Adipose tissue (tissue), 3 donors: ENCODE data around the gene DHRS9. TPM values are rescaled to one million over a fixed set of nuclear protein-coding genes. Genes with fewer than 3 reads are reported as not detected.
"Not testable (repeated sequence)": the region's sequence is repeated elsewhere in the genome, so short reads cannot be mapped to it uniquely, and the experiment has no call there.

Experiments
- H3K27ac ChIP-seq: one replicate; pipeline ENCODE4 v1.5.1; 2013; ENCODE audit warnings: low read depth, low read length
- WGBS, 3 donors: extraction: QIAGEN DNeasy Blood & Tissue Kit; methylation state at CpG; one replicate each; pipeline ENCODE4 v1.1.7; 2013; 5-methylcytosine and 5-hydroxymethylcytosine counted together
- polyA plus RNA-seq, 3 donors: library from polyadenylated mRNA; stranded (reverse); fragments of 200-250 nt; gene quantifications; one replicate each; pipeline ENCODE4 v1.2.3, GENCODE V29; 2013
- donor health status: healthy with polysubstance abuse.
- donor health status: Bipolar disorder and iron deficiency.
- donor health status: healthy.

Gene DHRS9
- polyA plus RNA-seq, 3 donors, result 0.16 to 4.0 (median 2.3) TPM

DNA sequence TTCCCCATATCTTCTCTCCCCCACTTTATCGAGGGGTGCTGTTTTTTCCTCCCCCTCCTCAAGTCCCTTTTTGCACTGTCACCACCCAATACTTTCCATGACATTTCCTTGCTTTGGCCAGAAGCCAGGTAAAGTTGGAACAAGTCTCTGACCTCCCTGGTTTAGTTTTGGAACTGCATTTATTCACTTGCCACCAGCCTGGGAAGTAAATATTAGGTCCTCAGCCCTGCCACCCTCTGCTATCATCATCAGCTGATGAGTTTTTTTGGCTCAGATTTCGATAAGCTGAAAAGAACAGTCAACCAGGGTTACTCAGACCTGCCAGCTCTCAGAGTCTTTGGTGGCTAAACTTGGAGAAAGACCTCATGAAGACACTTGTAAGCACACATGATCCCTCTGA, 47.0 kb downstream of the DHRS9 start:
- 34 to 43% (median 40%) methylated on average over 2 of the region's 2 CpGs for WGBS, 3 donors
- H3K27ac ChIP-seq, result no peak overlapping the region

DNA sequence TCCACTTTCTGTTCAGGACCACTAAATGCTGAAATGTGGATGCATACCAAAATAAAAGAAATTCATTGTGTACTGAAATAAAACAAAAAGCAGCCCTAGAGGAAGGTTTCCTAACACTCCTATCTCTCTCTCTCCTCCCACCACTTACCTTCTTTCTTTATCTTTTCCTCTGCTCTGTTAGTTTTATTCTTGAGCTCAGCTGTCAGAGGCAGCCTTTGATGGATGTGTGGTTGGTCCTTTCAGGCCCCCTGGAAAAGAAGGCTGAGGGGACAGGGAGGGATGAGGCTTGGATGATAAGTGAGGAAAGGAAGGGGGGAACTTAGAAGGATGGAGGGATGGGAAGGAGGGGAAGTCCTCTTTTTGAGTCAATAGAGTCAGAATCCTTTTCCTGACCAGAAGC, 47.6 kb downstream of the DHRS9 start:
- H3K27ac ChIP-seq, result no peak overlapping the region

DNA sequence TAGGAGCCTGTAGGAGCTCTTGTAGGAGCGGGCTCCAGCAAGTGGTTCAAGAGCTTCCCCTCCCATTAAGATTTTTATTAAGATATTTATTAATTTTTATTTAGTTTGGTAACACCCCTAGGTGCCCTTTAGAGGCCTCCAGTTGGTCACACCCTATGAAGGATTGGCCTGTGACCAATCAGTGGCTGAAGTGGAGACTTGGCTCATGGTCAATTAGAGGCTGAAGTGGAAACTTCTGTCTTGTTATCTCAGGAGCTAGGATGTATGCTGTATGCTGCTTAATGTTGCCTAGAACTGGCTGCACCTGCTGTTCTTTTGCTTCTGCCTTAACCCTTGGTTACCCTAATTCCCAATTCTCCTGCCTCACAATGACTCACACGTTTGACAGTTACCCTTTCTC, 48.7 kb downstream of the DHRS9 start:
- 76 to 85% (median 79%) methylated on average over 2 of the region's 2 CpGs for WGBS, 3 donors
- H3K27ac ChIP-seq, result no peak overlapping the region

- no peak overlapping the region for H3K27ac ChIP-seq
- WGBS, 3 donors, result 64 to 68% (median 67%) methylated on average over 4 of the region's 4 CpGs
Measured at GRCh38 chr2:169119123-169119760, 49.9 kb downstream of the DHRS9 start.

- H3K27ac ChIP-seq, result no peak overlapping the region
- WGBS, 3 donors, result 74 to 90% (median 79%) methylated on average over 4 of the region's 4 CpGs
Measured at GRCh38 chr2:169119851-169120250, 50.5 kb downstream of the DHRS9 start.

GRCh38 chr2:169129703-169130243, 60.4 kb downstream of the DHRS9 start:
- H3K27ac ChIP-seq, result no peak overlapping the region
- 89 to 92% (median 92%) methylated on average over 5 of the region's 5 CpGs for WGBS, 3 donors

DNA sequence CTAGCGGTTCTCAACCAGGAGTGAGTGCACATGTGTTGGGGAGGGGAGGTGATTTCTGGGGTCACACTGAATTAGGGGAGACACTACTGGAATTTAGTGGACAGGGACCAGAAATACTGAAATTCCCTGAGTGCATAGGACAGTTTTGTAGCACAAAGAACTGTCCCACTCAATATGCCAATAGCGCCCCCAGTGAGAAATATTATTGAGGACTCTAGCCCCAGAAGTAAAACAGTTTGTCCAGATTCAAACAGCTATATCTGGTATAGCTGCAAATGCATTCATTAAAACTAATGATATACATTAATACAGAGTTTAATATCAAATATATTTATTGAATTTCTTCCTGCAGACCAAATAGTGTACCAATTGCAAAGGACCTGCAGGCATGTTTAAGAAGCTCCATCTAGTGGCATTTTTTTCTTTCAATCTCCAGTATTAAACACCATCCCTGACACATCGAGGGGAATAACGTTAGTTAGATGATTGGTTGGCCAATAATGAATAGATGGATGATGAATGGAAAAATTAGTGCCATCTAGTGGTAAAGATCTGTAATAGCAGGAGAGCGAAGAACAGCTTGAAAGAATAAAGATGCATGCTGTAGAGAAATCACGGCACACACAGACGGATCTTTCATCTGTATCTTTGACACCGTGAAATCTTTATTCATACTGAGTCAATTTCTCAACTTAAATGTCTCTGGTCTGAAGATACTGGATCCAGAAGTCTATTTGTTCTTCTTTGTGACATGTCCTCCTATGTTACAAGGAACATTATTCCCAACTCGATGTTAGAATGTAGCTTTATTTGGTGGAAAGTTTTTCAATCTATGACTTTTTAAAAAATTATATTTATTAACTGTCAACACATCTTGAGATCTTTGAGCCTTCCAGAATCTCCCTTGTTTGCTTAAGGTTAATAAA, 62.5 kb downstream of the DHRS9 start:
- H3K27ac ChIP-seq, result no peak overlapping the region
- 33 to 35% (median 34%) methylated on average over 9 of the region's 9 CpGs for WGBS, 3 donors

GRCh38 chr2:169134272-169134671, 64.9 kb downstream of the DHRS9 start:
- H3K27ac ChIP-seq, result not testable (repeated sequence)
- 75 to 83% (median 82%) methylated on average over 6 of the region's 6 CpGs for WGBS, 3 donors

GRCh38 chr2:169136428-169136827, 67.1 kb downstream of the DHRS9 start:
- 91 to 93% (median 92%) methylated on average over 4 to 5 of the region's 5 CpGs for WGBS, 3 donors
- H3K27ac ChIP-seq, result not testable (repeated sequence)

- no peak overlapping the region for H3K27ac ChIP-seq
- WGBS, 3 donors, result 69 to 75% (median 70%) methylated on average over 3 of the region's 3 CpGs
Measured at GRCh38 chr2:169136885-169137534, 67.6 kb downstream of the DHRS9 start.

DNA sequence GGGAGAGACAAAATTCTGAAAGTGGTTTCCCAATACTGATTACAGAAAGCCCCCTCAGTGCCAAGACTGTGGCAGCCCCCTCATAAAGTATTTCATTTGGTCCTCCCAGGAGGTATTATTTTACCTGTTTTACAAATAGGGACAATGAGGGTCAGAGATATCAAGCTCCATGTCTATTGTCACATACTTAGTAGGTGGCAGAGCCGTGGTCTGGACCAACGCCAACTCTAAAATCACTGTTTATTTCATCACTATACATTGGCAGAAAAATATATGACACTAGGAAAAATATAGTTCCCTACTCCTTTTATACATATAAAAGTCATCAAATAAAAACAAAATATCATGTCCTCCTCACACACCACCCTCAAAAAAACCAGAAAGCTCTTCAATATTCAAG, 68.6 kb downstream of the DHRS9 start:
- H3K27ac ChIP-seq, result no peak overlapping the region
- 51 to 75% (median 53%) methylated on average over 2 of the region's 2 CpGs for WGBS, 3 donors

DNA sequence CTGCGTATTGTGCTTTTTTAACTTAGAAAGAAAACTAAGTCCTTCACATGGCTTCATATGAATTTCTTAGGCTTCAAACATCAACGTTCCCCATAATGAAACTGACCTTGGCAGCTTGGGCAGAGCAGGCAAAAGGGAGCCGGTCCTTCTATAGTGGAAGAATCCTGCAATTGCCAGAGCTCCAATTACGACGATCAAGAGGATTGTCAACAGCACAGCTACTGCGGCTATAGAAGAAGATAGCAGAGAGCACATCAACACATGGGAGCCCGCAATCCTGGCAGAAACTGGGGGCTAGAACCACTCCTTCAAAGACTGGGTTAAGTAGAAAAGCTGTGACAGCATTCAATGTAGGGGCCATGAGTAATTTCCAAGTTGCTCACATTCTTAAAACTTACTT, 69.8 kb downstream of the DHRS9 start:
- H3K27ac ChIP-seq, result no peak overlapping the region
- WGBS, 3 donors, result 82 to 87% (median 87%) methylated on average over 7 of the region's 7 CpGs

- H3K27ac ChIP-seq, result no peak overlapping the region
- WGBS, 3 donors, result 57 to 85% (median 65%) methylated on average over 8 of the region's 8 CpGs
Measured at GRCh38 chr2:169139993-169140767, 70.8 kb downstream of the DHRS9 start.

GRCh38 chr2:169141713-169142352, 72.5 kb downstream of the DHRS9 start:
- no peak overlapping the region for H3K27ac ChIP-seq
- 23 to 34% (median 24%) methylated on average over 10 of the region's 10 CpGs for WGBS, 3 donors

- WGBS, 3 donors, result 66 to 75% (median 70%) methylated on average over 3 of the region's 3 CpGs
Measured at GRCh38 chr2:169143998-169144397, 74.6 kb downstream of the DHRS9 start.

More at GRCh38 chr2:169143998-169144397, 74.6 kb downstream of the DHRS9 start:
- no peak overlapping the region for H3K27ac ChIP-seq
